T1000 (cell line): ENCODE measurements around the gene ETFA.
"Not testable (repeated sequence)": the region's sequence is repeated elsewhere in the genome, so short reads cannot be mapped to it uniquely, and the experiment has no call there.

Experiments
- DNase-seq: peaks from one replicate; lab custom pipeline; 2025; ENCODE audit warnings: mixed read lengths; lab: John Stamatoyannopoulos, UW

The ETFA gene

GRCh38 chr15:76274226-76274625 lies 37.0 kb downstream of the ETFA start:
- DNase-seq = no peak

- no peak for DNase-seq
Observed at GRCh38 chr15:76270876-76271275, 40.4 kb downstream of the ETFA start.

DNA sequence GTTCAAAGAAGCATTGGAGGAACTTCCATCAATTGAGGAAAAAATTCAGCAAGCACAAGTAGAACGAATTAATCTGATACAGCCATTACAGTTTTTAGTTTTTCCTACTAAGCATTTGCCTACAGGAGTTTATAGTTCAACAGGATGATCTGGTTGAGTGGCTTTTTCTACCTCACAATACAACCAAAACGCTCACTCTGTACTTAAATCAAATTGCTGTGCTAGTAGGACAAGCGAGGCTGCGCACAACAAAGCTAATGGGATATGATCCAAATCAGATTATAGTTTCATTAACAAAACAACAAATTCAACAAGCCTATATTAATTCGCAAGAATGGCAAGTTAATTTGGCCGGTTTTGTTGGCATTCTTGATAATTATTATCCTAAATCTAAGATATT lies 44.2 kb downstream of the ETFA start:
- DNase-seq = no peak

DNA sequence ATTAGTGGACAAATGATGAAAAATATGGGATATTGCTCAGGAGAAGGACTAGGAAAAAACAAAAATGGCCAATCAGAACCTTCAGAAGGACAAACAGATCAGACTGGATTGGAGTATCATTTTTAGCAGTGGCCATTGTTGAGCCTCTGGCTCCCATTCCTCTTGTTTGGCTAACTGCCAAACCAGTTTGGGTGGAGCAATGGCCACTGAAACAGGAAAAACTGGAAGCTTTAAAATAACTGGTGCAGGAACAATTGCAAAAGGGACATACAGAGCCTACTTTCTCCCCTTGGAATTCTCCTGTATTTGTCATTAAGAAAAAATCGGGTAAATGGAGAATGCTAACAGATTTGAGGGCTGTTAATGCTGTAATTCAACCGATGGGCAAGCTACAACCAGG lies 45.5 kb downstream of the ETFA start:
- DNase-seq = not testable (repeated sequence)

DNA sequence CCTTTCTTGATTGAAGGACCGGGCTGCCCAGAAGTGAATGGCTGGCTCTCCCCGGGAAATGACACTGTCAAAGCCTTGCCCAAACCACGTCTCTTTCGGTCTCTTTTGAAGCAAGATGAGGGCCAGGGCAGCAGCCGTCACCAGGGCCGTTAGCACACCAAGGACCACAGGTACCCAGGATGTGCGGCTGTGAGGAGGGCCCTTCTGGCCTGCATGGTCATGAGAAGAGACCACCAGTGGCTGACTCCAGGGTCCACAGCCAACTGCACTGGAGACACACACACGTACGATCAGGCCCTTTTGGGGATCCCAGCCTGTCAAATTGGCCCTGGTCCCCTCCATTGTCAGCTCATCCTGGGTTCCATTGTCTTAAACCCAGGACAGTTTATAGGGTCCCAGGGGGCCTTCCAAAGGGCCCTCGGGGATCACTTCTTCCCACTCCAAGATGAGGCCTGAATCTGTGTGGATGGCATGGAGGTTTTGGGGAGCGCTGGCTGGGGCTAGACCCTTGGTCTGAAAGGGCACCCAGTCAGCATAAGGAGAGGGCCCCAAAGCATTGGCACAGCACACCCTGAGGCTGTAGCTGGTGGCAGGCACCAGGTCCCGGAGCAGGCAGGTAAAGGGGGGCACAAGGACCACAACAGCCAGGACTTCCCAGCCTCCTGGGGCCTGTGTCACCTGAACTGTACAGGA lies 50.9 kb downstream of the ETFA start:
- no peak for DNase-seq

DNA sequence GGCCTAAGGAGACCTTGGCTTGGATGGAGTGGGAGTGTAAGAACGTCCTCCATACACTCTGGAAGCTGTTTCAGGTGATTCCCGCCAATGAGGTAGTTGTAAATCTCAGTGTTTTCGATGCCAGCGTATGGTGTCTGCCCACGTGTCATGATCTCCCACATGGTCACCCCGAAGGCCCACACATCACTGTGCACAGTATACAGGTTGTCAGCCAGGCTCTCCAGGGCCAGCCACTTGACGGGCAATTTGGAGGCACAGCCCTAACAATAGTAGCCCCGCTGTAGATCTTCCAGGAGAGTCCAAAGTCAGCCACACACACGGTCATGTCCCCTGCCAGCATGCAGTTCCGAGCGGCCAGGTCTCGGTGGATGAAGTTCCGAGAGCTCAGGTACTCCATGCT lies 51.9 kb downstream of the ETFA start:
- DNase-seq = no peak

DNA sequence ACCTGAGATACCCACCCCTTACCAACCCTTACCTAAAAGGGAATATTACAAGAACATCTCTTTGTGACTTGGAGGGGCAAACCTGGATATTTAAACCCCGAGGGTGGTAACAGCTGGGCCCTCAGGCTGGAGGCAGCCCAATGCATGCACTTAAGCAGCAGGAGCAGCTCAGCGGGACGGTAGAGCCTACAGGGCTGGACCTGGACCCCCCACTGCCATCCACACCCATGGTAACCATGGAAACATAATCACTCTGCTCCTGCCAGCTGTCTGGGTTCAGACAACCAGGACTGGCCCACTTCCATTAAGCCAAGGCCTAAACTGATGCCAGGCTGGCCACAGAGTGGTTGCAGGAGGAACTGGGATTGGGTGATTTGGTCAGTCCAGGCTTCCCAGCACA lies 52.8 kb downstream of the ETFA start:
- no peak for DNase-seq

DNA sequence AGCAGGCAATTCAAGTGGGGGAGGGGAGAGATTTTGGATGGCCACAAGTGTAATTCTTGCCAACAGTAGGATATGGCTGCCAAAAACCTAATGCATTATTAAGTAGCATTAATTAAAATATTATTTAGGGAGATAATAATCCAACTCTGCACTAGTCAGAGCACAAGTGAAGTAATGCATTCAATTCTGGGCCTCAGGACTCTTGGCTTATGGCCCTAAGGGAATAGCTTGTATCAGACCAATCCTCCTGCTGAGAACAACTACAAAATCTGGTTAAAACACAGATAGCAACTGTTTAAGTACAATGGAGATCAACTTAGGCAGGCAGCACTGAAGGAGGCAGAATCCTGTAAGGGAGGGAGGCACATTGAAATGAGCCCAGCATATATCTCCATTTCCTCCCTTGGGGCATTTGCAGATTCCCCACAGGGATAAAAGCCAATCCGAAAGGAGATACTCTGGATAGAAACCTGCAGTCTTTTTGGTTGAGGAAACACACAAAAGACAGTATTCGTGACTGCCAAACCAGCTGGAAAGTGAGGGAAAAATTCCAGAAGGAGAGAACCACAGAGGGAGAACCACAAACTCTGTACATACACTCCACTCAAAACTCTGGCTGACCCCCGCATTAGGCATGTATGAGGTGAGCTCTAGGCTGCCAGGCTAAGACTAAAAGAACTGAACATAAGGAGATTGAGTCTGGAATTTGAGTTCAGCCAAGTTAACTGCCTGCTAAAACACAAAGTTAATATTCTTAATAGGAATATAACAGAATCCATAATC lies 57.4 kb downstream of the ETFA start:
- no peak for DNase-seq

DNA sequence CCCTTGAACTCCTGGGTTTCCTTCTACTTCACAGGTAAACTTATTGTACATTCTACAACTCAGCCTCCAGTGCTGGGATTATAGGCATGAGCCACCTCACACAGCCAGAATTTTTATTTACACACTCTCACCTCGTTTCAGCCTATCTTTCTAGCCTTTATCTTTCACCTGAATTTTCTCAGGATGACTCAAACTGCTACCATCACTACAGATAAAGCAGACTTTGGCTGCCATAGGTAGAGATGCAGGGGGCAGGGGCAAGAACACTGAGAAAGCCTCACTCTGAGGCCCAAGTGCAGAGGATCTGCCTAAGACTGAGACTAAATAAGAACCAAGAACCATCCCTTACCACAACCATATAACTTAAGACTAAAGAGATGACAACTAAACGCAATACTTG lies 59.0 kb downstream of the ETFA start:
- DNase-seq = no peak

- DNase-seq = no peak
Observed at GRCh38 chr15:76251717-76252116, 59.6 kb downstream of the ETFA start.

- DNase-seq = no peak
Observed at GRCh38 chr15:76245072-76245610, 66.1 kb downstream of the ETFA start.

DNA sequence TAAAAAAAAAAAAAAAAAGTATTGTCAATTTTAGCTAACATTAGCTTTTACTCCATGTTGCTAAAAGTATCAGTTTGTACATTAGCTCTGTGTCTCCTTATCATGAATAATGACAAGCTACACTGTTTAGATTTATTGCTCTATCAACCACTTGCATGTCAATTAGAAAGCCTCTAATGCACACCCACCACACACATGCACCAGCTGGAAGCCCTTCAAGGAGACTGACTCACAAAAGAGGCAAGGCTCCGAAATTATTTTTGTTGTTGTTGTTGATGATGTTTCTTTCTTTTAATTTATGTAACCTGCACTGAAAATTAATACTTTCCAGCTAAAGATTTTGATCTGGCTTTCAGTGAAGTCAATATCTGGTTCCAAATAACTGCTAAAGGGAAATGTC lies 71.5 kb downstream of the ETFA start:
- no peak for DNase-seq

GRCh38 chr15:76236350-76236749 lies 74.9 kb downstream of the ETFA start:
- no peak for DNase-seq

DNA sequence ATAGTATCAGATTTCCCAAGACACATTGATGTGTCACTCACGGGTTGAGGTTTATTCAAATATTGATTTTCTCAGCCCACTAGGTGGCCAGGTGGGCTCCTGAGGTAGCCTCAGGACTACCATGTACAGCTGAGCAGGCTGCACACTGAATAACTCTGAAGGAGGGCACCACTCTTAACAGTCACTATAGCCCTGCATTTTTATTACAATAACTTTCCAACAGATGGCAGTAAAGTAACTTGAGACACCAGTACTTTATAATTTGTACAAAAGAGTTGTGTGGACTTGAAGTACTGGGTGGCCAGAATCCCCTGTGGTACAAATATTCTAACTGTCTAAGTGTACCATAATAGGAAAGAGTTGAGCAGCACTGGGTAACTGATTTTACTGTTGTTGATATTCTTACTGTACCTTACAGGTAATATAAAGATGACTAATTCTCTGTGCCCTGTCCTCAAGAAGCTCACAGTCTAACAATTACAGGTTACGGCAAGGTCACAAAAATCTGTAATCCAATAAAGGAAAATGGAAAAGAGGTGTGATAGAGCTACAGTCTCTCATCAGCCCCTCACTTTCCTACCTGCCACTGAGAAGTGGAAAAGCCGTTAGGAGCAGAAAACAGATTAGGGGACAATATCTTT lies 76.0 kb downstream of the ETFA start:
- no peak for DNase-seq

DNA sequence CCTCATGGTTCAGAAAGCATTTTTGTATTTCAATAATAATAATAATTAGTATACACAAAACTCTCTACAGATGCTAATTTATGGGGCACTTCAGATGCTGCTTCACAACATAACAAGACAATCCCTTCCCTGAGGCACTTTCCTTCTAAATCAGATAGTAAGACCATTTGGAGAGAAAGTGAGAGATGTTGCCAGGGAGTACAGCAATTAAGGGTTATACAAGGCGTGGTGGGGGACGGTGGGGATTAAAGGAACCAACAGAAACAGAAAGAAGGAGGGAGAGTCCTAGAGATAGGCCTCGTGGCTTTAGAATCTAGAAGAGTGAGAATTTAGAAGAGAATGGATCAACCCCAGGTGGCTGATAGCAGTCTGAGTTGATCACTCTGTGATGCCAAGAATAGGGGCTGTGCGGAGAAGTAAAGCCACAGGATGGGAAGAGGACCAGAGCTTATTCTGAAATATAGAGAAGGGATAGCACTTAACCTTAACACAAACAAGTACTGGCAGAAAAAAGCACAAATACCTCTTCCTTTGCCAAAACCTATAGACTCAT lies 76.9 kb downstream of the ETFA start:
- DNase-seq = no peak

DNA sequence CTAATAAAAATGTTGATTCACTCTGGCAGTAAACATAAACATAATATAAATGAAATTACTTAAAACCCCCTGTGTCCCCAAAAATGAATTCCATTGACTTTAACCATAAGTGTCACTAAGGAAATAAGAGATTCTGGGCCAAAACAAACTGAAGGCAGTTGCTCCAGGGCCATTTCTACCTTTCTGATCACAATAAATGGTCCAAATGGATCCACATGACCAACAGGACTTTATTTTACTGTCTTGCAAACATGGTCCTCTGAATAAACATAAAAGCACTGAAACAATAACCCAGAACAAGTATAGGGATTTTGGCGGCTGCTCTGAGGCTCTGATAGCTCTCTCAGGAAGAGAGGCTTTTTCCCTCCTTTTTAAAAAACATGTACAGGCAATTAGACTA lies 77.3 kb downstream of the ETFA start:
- DNase-seq = no peak

DNA sequence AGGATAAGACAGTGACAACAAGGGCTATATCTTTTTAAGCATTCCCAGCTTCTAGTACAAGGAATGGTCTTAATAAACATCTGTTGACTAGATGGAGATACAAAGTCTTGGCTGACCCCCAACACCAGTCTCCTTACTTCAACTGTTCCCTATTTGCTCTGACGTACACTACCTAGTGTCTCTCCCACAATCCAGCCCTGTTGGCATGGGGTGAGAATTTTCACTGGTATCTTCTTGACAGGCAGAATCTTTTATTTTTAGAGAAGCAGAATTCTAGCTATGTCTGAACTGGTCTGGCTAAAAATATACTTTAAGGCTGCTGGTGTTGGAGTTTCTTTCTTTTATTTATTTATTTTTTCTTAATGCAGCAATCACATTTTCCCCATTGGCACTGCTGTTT lies 82.0 kb downstream of the ETFA start:
- no peak for DNase-seq

- DNase-seq = no peak
Observed at GRCh38 chr15:76223521-76223920, 87.7 kb downstream of the ETFA start.

GRCh38 chr15:76222159-76222558 lies 89.1 kb downstream of the ETFA start:
- no peak for DNase-seq

DNA sequence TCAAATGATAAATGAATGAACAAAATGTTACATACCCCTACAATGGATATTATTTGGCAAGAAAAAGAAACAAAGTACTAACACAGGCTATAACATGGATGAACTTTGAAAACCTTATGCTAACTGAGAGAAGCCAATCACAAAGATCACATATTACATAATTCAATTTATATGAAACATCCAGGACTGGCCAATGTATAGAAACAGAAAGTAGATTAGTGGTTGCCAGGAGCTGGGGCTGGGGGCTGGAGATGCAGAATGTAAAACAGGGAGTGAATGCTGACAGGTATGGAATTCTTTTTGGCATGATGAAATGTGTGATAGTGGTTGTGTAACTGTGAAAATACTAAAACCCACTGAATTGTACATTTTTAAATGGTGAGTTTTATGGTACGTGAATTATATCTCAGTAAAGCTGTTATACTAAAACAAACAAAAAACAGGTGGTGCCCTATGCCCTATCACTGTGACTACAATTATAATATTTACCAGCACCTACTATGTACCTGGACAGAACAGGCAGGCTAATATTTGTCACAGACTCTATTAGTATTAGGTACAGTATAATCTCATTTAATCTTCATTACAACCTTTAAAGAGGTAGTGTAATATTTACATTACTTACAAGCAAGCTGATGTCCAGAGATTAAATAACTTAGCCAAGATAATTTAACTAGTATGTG lies 90.0 kb downstream of the ETFA start:
- DNase-seq = no peak

GRCh38 chr15:76217882-76218217 lies 93.4 kb downstream of the ETFA start:
- DNase-seq = no peak
